ENCODE data around the gene IKZF5. TPM values are rescaled to one million over a fixed set of nuclear protein-coding genes. Genes with fewer than 3 reads are reported as not detected.

IKZF5 gene
- total RNA-seq, 1 donor from 2014 or later, result 14.6 TPM

DNA sequence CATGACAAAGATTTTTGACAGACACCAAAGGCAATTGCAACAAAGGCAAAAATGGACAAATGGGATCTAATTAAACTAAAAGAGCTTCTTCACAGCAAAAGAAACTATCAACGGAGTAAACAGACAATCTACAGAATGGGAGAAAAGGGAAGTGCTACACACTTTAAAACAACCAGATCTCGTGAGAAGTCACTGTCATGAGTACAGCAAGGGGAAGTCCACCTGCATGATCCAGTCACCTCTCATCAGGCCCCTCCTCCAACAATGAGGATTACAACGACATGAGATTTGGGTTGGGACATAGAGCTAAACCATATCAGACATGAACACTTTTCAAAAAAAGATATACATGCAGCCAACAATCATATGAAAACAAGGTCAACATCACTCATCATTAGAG is 39.9 kb downstream of the IKZF5 start:
- Mint-ChIP-seq H3K4me3 (ENCODE audit: low read depth) (no peak overlapping the region), H3K4me1 (ENCODE audit: low read depth) (no peaks in the 10 kb centered on the region), H3K36me3 (ENCODE audit: insufficient read depth) (peaks cover 3% of the 10 kb centered on the region), H3K9me3 (ENCODE audit: low read depth) (peaks cover 31% of the 10 kb centered on the region), H3K27ac (peak overlapping the region; percentile 36), H3K27me3 (no peaks in the 10 kb centered on the region)
- no peak for DNase-seq (ENCODE audit: low spot score, unreplicated experiment)
- TF ChIP-seq, protein P1, sequence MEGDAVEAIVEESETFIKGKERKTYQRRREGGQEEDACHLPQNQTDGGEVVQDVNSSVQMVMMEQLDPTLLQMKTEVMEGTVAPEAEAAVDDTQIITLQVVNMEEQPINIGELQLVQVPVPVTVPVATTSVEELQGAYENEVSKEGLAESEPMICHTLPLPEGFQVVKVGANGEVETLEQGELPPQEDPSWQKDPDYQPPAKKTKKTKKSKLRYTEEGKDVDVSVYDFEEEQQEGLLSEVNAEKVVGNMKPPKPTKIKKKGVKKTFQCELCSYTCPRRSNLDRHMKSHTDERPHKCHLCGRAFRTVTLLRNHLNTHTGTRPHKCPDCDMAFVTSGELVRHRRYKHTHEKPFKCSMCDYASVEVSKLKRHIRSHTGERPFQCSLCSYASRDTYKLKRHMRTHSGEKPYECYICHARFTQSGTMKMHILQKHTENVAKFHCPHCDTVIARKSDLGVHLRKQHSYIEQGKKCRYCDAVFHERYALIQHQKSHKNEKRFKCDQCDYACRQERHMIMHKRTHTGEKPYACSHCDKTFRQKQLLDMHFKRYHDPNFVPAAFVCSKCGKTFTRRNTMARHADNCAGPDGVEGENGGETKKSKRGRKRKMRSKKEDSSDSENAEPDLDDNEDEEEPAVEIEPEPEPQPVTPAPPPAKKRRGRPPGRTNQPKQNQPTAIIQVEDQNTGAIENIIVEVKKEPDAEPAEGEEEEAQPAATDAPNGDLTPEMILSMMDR (IDR thresholded peaks at IDR 0.05; ENCODE audit: unreplicated experiment), result no peak

DNA sequence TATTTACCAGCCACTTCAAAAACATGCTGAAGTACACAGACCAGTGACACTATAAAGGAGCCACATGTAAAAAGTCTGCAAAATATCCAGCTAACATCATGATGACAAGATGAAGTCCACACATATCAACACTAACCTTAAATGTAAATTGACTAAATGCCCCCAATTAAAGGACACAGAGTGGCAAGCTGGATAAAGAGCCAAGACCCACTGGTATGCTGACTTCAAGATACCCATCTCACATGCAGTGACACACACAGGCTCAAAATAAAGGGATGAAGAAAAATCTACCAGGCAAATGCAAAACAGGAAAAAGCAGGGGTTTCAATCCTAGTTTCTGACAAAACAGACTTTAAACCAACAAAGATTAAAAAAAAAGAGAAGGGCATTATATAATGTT is 41.7 kb downstream of the IKZF5 start:
- DNase-seq (ENCODE audit: low spot score, unreplicated experiment), result no peak
- Mint-ChIP-seq H3K36me3 (ENCODE audit: insufficient read depth) (peaks cover 3% of the 10 kb centered on the region), H3K27me3 (no peaks in the 10 kb centered on the region), H3K9me3 (ENCODE audit: low read depth) (peaks cover 31% of the 10 kb centered on the region), H3K27ac (no peak overlapping the region), H3K4me1 (ENCODE audit: low read depth) (no peaks in the 10 kb centered on the region), H3K4me3 (ENCODE audit: low read depth) (no peak overlapping the region)
- TF ChIP-seq, protein P1 (IDR thresholded peaks at IDR 0.05; ENCODE audit: unreplicated experiment), result no peak

DNA sequence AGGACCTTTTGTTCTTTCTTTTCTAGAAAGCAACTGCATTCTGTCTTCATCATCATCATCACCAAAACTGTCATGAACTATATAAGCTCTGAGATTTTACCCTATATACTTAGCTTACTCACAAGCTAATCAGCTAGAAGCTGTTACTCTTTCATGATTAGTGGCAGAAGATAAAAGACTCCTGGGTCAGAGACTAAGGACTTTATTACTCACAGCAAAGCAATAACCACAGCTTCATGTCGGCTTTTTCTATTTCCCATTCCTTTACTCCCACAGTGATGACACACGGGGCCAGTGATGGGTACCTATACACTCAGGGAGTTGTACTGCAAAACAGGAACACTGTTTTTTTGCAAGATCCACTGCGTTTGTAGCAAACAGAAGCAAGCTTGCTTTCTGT is 46.2 kb downstream of the IKZF5 start:
- no peak overlapping the region for H3K4me3 Mint-ChIP-seq (ENCODE audit: low read depth)
- TF ChIP-seq, protein P1 (IDR thresholded peaks at IDR 0.05; ENCODE audit: unreplicated experiment), result no peak
- H3K36me3 Mint-ChIP-seq (ENCODE audit: insufficient read depth), result peaks cover 2% of the 10 kb centered on the region
- no peaks in the 10 kb centered on the region for H3K27me3 Mint-ChIP-seq
- peaks cover 18% of the 10 kb centered on the region for H3K9me3 Mint-ChIP-seq (ENCODE audit: low read depth)
- no peak overlapping the region for H3K27ac Mint-ChIP-seq
- H3K4me1 Mint-ChIP-seq (ENCODE audit: low read depth), result no peaks in the 10 kb centered on the region
- no peak for DNase-seq (ENCODE audit: low spot score, unreplicated experiment)

DNA sequence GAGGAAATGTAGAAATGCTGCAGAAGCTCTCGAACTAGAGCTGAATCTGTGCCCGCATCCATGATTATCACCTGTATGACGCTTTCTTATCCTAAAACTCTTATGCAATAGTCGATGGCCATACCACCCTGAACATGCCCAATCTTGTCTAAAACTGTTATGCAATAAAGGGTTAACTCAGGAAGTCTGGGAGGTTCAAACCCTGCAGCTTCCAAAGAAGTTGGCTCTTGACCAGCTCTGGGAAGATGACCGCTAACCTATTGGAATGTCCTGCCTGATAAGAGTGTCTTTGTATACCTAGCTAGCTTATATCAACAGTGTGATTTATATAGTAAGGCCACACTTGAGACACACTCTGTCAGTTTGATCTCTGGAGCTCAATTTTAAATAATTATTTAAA is 51.1 kb downstream of the IKZF5 start:
- DNase-seq (ENCODE audit: low spot score, unreplicated experiment), result no peak
- no peak overlapping the region for H3K27ac Mint-ChIP-seq
- no peak overlapping the region for H3K4me3 Mint-ChIP-seq (ENCODE audit: low read depth)
- H3K27me3 Mint-ChIP-seq, result no peaks in the 10 kb centered on the region
- H3K36me3 Mint-ChIP-seq (ENCODE audit: insufficient read depth), result no peaks in the 10 kb centered on the region
- TF ChIP-seq, protein P1 (IDR thresholded peaks at IDR 0.05; ENCODE audit: unreplicated experiment), result no peak
- peaks cover 3% of the 10 kb centered on the region for H3K9me3 Mint-ChIP-seq (ENCODE audit: low read depth)
- H3K4me1 Mint-ChIP-seq (ENCODE audit: low read depth), result peaks cover 13% of the 10 kb centered on the region

DNA sequence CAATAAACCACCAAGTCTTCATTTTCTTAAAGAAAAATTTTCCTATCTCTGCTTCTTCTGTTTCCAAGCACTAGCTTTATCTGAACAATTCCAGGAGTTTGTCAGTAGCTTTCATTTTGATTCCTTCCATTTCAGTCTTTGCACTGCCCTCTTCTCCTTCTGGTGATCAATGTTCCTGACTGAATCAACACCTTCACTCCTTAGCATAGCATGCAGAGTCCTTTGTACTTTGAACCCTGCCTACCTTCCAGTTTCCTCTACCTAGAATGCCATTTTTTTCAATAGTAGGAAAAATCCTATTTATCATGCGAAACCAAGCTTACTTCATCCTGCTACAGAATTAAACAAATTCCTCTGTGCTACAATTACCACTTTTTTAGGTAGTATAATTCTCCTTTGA is 52.7 kb downstream of the IKZF5 start:
- Mint-ChIP-seq H3K27me3 (no peaks in the 10 kb centered on the region), H3K4me3 (ENCODE audit: low read depth) (peak overlapping the region; percentile 15), H3K27ac (no peak overlapping the region), H3K36me3 (ENCODE audit: insufficient read depth) (no peaks in the 10 kb centered on the region), H3K4me1 (ENCODE audit: low read depth) (peaks cover 15% of the 10 kb centered on the region), H3K9me3 (ENCODE audit: low read depth) (peaks cover 3% of the 10 kb centered on the region)
- no peak for DNase-seq (ENCODE audit: low spot score, unreplicated experiment)
- TF ChIP-seq, protein P1 (IDR thresholded peaks at IDR 0.05; ENCODE audit: unreplicated experiment), result no peak

All from progenitor cell of endocrine pancreas (in vitro differentiated cells).